Lung microvascular endothelial cell (primary cell): Measurements from ENCODE around the gene CAMKK1. TPM values are rescaled to one million over a fixed set of nuclear protein-coding genes. Genes with fewer than 3 reads are reported as not detected.

Experiments used
- DNase-seq, 2 donors: peaks; one replicate each; pipeline versions ENCODE4 v3.0.0 to v3.0.0-alpha.2; 2010; ENCODE audit warnings: low read depth in 2 of 2
- total RNA-seq: library from RNA; depleted of rRNA; stranded (reverse); fragments of >200 nt; gene quantifications from 2 replicates; pipeline ENCODE4 v1.2.1, GENCODE V29; 2014

CAMKK1 gene
- 0.65 and 0.79 TPM in 2 replicates for total RNA-seq

- DNase-seq: peak; percentile 85 to 90
Measured at GRCh38 chr17:3893003-3893719, at the start of gene CAMKK1. CAMKK1 (minus strand) TSS chr17:3893053; CDS start chr17:3885687, 7,366 bp downstream.

- no peak for DNase-seq
Measured at GRCh38 chr17:3940965-3941698, 48.3 kb upstream of the CAMKK1 start.

- DNase-seq: no peak
Measured at GRCh38 chr17:3937359-3937758, 44.5 kb upstream of the CAMKK1 start.

- peak in 1 of 2 donors; percentile 58 for DNase-seq
Measured at GRCh38 chr17:3935825-3936355, 43.0 kb upstream of the CAMKK1 start.

GRCh38 chr17:3935140-3935542, 42.3 kb upstream of the CAMKK1 start:
- DNase-seq: peak; percentile 86 to 92

- DNase-seq: no peak
Measured at GRCh38 chr17:3929764-3930163, 36.9 kb upstream of the CAMKK1 start.

GRCh38 chr17:3929181-3929580, 36.3 kb upstream of the CAMKK1 start:
- no peak for DNase-seq

- DNase-seq: no peak
Measured at GRCh38 chr17:3928406-3928805, 35.6 kb upstream of the CAMKK1 start.

- DNase-seq: no peak
Measured at GRCh38 chr17:3927628-3928340, 34.9 kb upstream of the CAMKK1 start.

- DNase-seq: no peak
Measured at GRCh38 chr17:3926860-3927627, 34.2 kb upstream of the CAMKK1 start.

- DNase-seq: no peak
Measured at GRCh38 chr17:3925684-3926485, 33.0 kb upstream of the CAMKK1 start.

- no peak for DNase-seq
Measured at GRCh38 chr17:3924512-3925350, 31.9 kb upstream of the CAMKK1 start.

GRCh38 chr17:3923466-3924190, 30.8 kb upstream of the CAMKK1 start:
- no peak for DNase-seq

- DNase-seq: no peak
Measured at GRCh38 chr17:3922765-3923164, 29.9 kb upstream of the CAMKK1 start.

- no peak for DNase-seq
Measured at GRCh38 chr17:3921502-3922319, 28.9 kb upstream of the CAMKK1 start.

GRCh38 chr17:3921006-3921405, 28.2 kb upstream of the CAMKK1 start:
- DNase-seq: no peak

- DNase-seq: no peak
Measured at GRCh38 chr17:3919123-3919624, 26.3 kb upstream of the CAMKK1 start.
